ENCODE results near the gene CLTC. TPM values are rescaled to one million over a fixed set of nuclear protein-coding genes. Genes with fewer than 3 reads are reported as not detected.
"Not testable (repeated sequence)": the region's sequence is repeated elsewhere in the genome, so short reads cannot be mapped to it uniquely, and the experiment has no call there.

Gene CLTC
- total and polyA plus RNA-seq, 10 of the 15 experiments (the other 5 are each of a cell fraction or from before 2014, with no cell fraction given): 77.5 to 188 (median 129) TPM

DNA sequence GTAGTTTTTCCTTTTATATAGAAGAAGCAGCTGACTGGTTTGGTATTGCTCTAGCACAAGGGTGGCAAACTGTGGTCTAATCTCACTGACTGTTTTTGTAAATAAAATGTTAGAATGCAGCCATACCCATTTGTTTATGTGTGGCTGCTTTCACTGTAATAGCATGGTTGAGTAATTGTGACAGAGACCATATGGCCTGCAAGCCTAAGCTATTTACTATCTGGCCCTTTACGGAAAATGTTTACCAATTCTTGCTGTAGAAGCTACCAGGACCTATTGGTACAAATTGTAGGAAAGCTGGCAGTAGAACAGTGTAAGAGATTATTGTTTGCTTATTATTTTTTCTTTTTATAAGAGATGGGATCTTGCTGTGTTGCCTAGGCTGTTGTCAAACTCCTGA lies 35.5 kb upstream of the CLTC start:
- BruUV-seq (replicated peaks); H3K79me2 ChIP-seq (ENCODE audit: control insufficient read depth, insufficient read depth, low read length): not testable (repeated sequence)
- peak; percentile 69 for FAIRE-seq

DNA sequence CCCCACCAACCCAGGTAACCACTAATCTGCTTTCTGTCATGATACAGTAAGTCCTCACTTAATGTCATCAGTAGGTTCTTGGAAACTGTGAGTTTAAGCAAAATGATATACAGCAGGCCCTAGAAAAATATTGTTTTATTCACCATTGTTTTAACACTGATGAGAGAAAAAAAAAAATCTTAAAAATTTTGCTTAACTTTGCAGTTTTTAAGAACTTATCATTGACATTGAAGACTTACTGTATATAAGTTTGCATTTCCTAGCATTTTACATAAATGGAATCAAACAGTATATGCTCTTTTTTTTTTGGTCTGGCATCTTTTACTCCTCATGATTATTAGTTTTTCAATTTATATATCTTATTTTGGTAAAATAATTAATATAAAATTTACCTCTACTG lies 19.5 kb upstream of the CLTC start:
- FAIRE-seq: no peak
- TF ChIP-seq ZBTB4 (CRISPR knock-in tag; IDR thresholded peaks at IDR 0.05) (no peak), STAT3 (IDR thresholded peaks at IDR 0.05; ENCODE audit: low read depth, low read length) (no peak), ZBTB11 (CRISPR knock-in tag; IDR thresholded peaks at IDR 0.05) (no peak), KAT2A (conservative IDR thresholded peaks at IDR 0.05; ENCODE audit: control insufficient read depth, low read depth, low read length) (no peak), GABPA (IDR thresholded peaks at IDR 0.05; ENCODE audit: low read depth) (no peak)
- TF ChIP-seq, protein P1, sequence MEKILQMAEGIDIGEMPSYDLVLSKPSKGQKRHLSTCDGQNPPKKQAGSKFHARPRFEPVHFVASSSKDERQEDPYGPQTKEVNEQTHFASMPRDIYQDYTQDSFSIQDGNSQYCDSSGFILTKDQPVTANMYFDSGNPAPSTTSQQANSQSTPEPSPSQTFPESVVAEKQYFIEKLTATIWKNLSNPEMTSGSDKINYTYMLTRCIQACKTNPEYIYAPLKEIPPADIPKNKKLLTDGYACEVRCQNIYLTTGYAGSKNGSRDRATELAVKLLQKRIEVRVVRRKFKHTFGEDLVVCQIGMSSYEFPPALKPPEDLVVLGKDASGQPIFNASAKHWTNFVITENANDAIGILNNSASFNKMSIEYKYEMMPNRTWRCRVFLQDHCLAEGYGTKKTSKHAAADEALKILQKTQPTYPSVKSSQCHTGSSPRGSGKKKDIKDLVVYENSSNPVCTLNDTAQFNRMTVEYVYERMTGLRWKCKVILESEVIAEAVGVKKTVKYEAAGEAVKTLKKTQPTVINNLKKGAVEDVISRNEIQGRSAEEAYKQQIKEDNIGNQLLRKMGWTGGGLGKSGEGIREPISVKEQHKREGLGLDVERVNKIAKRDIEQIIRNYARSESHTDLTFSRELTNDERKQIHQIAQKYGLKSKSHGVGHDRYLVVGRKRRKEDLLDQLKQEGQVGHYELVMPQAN (conservative IDR thresholded peaks at IDR 0.05): no peak
- TF ChIP-seq, protein P2, sequence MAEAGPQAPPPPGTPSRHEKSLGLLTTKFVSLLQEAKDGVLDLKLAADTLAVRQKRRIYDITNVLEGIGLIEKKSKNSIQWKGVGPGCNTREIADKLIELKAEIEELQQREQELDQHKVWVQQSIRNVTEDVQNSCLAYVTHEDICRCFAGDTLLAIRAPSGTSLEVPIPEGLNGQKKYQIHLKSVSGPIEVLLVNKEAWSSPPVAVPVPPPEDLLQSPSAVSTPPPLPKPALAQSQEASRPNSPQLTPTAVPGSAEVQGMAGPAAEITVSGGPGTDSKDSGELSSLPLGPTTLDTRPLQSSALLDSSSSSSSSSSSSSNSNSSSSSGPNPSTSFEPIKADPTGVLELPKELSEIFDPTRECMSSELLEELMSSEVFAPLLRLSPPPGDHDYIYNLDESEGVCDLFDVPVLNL (IDR thresholded peaks at IDR 0.05; ENCODE audit: low read depth, low read length): no peak

More for the DNA sequence above, 35.5 kb upstream of the CLTC start:
- H3K27ac ChIP-seq (ENCODE audit: control insufficient read depth, insufficient read depth); SMC1A ChIA-PET (ENCODE audit: uncharacterized antibody, unreplicated experiment); POLR2A ChIA-PET; intact Hi-C loops (cut with micrococcal nuclease; ENCODE audit: unreplicated experiment); RAD21 ChIA-PET (ENCODE audit: unreplicated experiment); H3K36me3 ChIP-seq (ENCODE audit: control insufficient read depth in 2 of 2, insufficient read depth in 2 of 2, low read length in 1 of 2); in situ Hi-C loops (cut with MboI); H3K4me3 ChIP-seq; H3K9me3 ChIP-seq (replicated peaks; ENCODE audit: control insufficient read depth, insufficient read depth, low read length); H3K4me1 ChIP-seq (ENCODE audit: control insufficient read depth, insufficient read depth, low read length); H3K27me3 ChIP-seq (replicated peaks in 1 of 2; ENCODE audit: control insufficient read depth in 2 of 2, insufficient read depth in 2 of 2, low read length in 1 of 2); DNase-seq (ENCODE audit: low read depth, low spot score); H2AFZ ChIP-seq (ENCODE audit: control insufficient read depth, low read depth, low read length); H4K20me1 ChIP-seq (ENCODE audit: control insufficient read depth, insufficient read depth); H3K9ac ChIP-seq (ENCODE audit: control insufficient read depth, insufficient read depth, low read length); CTCF ChIA-PET; H3K4me2 ChIP-seq (ENCODE audit: control insufficient read depth, insufficient read depth); ATAC-seq: not testable (repeated sequence)
- no CpG with 5 or more reads among the region's 1 CpG for WGBS (ENCODE audit: insufficient coverage, insufficient replicate concordance, low lambda C conversion rate, missing lambda C conversion rate)

More for the DNA sequence above, 19.5 kb upstream of the CLTC start:
- Histone ChIP-seq H3K9me3 (replicated peaks; ENCODE audit: control insufficient read depth, insufficient read depth, low read length) (no peaks in the 10 kb centered on the region), H3K36me3 (ENCODE audit: control insufficient read depth in 2 of 2, insufficient read depth in 2 of 2, low read length in 1 of 2) (peaks cover 2 to 7% of the 10 kb centered on the region in 2 experiments; a peak in 3 of 4 replicates), H2AFZ (ENCODE audit: control insufficient read depth, low read depth, low read length) (no peak overlapping the region), H3K9ac (ENCODE audit: control insufficient read depth, insufficient read depth, low read length) (no peak overlapping the region), H3K27me3 (replicated peaks in 1 of 2; ENCODE audit: control insufficient read depth in 2 of 2, insufficient read depth in 2 of 2, low read length in 1 of 2) (no peaks in the 10 kb centered on the region), H3K27ac (ENCODE audit: control insufficient read depth, insufficient read depth) (no peak overlapping the region), H3K79me2 (ENCODE audit: control insufficient read depth, insufficient read depth, low read length) (no peaks in the 10 kb centered on the region), H3K4me2 (ENCODE audit: control insufficient read depth, insufficient read depth) (no peak overlapping the region), H4K20me1 (ENCODE audit: control insufficient read depth, insufficient read depth) (no peaks in the 10 kb centered on the region), H3K4me3 (no peak overlapping the region), H3K4me1 (ENCODE audit: control insufficient read depth, insufficient read depth, low read length) (peaks cover 9% of the 10 kb centered on the region)
- intact Hi-C loops (cut with micrococcal nuclease; ENCODE audit: unreplicated experiment): no loop called here
- ChIA-PET RAD21 (ENCODE audit: unreplicated experiment) (no interaction called here), CTCF (interaction anchor here (1.3 kb wide), 1 partner anchor 79 kb away, joined by 3 read pairs; no protein-coding TSS in a partner anchor), POLR2A (interaction anchor here (0.7 kb wide), 3 partner anchors 23 to 518 kb away, joined by 3 to 5 read pairs (median 3); no protein-coding TSS in a partner anchor), SMC1A (ENCODE audit: uncharacterized antibody, unreplicated experiment) (interaction anchor here (1.0 kb wide), 1 partner anchor 38 kb away, joined by 3 read pairs; no protein-coding TSS in a partner anchor)
- no TSS peak for BruUV-seq (replicated peaks)
- in situ Hi-C loops (cut with MboI): no loop called here
- no peak for ATAC-seq
- DNase-seq (ENCODE audit: low read depth, low spot score): no peak
